K562 (cell line): ENCODE measurements around the gene MEX3A. TPM values are rescaled to one million over a fixed set of nuclear protein-coding genes. Genes with fewer than 3 reads are reported as not detected.
A peak's percentile ranks its signal among the peaks of the same experiment; 100 is the strongest.

Experiments used
- CBX5 ChIP-seq: IDR thresholded peaks from 2 replicates; pipeline ENCODE4 v1.6.1; 2014; ENCODE audit warnings: low read depth, borderline replicate concordance
- CTBP1 ChIP-seq: fragments of 450-650 bp; IDR thresholded peaks from 2 replicates; pipeline ENCODE4 v1.6.1; 2016; ENCODE audit warnings: borderline replicate concordance
- ELF4 ChIP-seq: fragments of 450-650 bp; formaldehyde crosslinking; IDR thresholded peaks from 2 replicates; pipeline ENCODE4 v1.4.0; 2022; ENCODE audit warnings: missing genetic modification characterization
- FOSL1 ChIP-seq: fragments of 200-800 bp; sonication (Bioruptor generic); conservative IDR thresholded peaks from 2 replicates; pipeline ENCODE4 v1.6.1; 2016; ENCODE audit warnings: missing genetic modification characterization, missing compliant biosample characterization
- JUND ChIP-seq, 2 experiments: IDR thresholded peaks; 2 replicates in 1 of 2; 3 replicates in 1 of 2; pipeline ENCODE4 v1.6.1; 2011; ENCODE audit warnings: borderline replicate concordance in 2 of 2, low read depth in 2 of 2, low read length in 2 of 2, improper control_type of control experiment in 1 of 2, missing biosample characterization in 1 of 2, missing genetic modification characterization in 1 of 2, missing genetic modification reagents in 1 of 2
- MCM7 ChIP-seq, 2 experiments: fragments of 450-650 bp; IDR thresholded peaks; 2 replicates each; pipeline ENCODE4 v1.6.1; 2016 to 2018
- MYC ChIP-seq, 2 experiments: fragments of 250-450 bp in 1 of 2; sonication (Bioruptor Pico) in 1 of 2; IDR thresholded peaks; 2 replicates each; pipeline versions ENCODE4 v1.5.1 to v1.6.1; 2012 to 2021; ENCODE audit warnings: low read depth in 2 of 2, borderline replicate concordance in 1 of 2, improper control_type of control experiment in 1 of 2, low read length in 1 of 2, mild to moderate bottlenecking in 1 of 2, moderate library complexity in 1 of 2
- RBBP5 ChIP-seq: fragments of 200-600 bp; sonication (generic); IDR thresholded peaks from 2 replicates; pipeline ENCODE4 v1.6.1; 2012; ENCODE audit warnings: borderline replicate concordance, mild to moderate bottlenecking, low read length, control low read depth, inconsistent platforms; ENCODE audit not compliant: insufficient read depth, poor library complexity, severe bottlenecking
- SIX5 ChIP-seq, 2 experiments: IDR thresholded peaks; 2 replicates each; pipeline ENCODE4 v1.6.1; 2011; ENCODE audit warnings: low read length in 2 of 2, borderline replicate concordance in 1 of 2, low read depth in 1 of 2, mild to moderate bottlenecking in 1 of 2, moderate library complexity in 1 of 2; ENCODE audit not compliant: insufficient read depth in 1 of 2
- TEAD1 ChIP-seq, 2 experiments: fragments of 450-650 bp in 1 of 2; sonication (generic) in 1 of 2; formaldehyde crosslinking; IDR thresholded peaks; 2 replicates each; pipeline versions ENCODE4 v1.4.0 to v1.8.0; 2020 to 2022; ENCODE audit warnings: mild to moderate bottlenecking in 2 of 2, missing genetic modification reagents in 1 of 2
- polyA plus RNA-seq, 8 experiments: library from polyadenylated mRNA; depleted of rRNA in 4 of 8; stranded (reverse) in 5 of 8; unstranded in 3 of 8; fragments of >200 nt; fragmentation: Nextera tagmentation in 2 of 8; fragmentation: Illumina TruSeq in 1 of 8; extraction: Ambion mirVana in 2 of 8; extraction: Trizol in 1 of 8; gene quantifications; 2 replicates each; pipeline versions ENCODE4 v1.2.1 to v1.2.3, GENCODE V29; 2011 to 2014; ENCODE audit warnings: inconsistent platforms in 1 of 8, missing spikeins in 1 of 8
- total RNA-seq, 7 experiments: library from RNA; depleted of rRNA in 6 of 7; stranded (reverse); fragments of >200 nt in 6 of 7; fragmentation: Illumina TruSeq in 2 of 7; extraction: Trizol in 2 of 7; gene quantifications; 2 replicates each; pipeline versions ENCODE4 v1.2.1 to v1.2.3, GENCODE V29; 2011 to 2021; ENCODE audit warnings: low replicate concordance in 1 of 7
- TF ChIP-seq, protein P1 (sequence below): sonication (generic); formaldehyde crosslinking; IDR thresholded peaks from 2 replicates; pipeline ENCODE4 v1.8.0; 2022; ENCODE audit warnings: missing genetic modification reagents, mild to moderate bottlenecking, moderate library complexity, borderline replicate concordance
- TF ChIP-seq, protein P2 (sequence below): fragments of 450-650 bp; IDR thresholded peaks from one replicate; pipeline ENCODE4 v1.6.1; 2018; ENCODE audit warnings: mild to moderate bottlenecking, moderate library complexity; ENCODE audit not compliant: partially characterized antibody
- TF ChIP-seq, protein P3 (sequence below): fragments of 450-650 bp; formaldehyde crosslinking; IDR thresholded peaks from 2 replicates; pipeline ENCODE4 v1.4.0; 2020; ENCODE audit warnings: mild to moderate bottlenecking, moderate library complexity
- TF ChIP-seq, protein P4 (sequence below): fragments of 450-650 bp; formaldehyde crosslinking; IDR thresholded peaks from 2 replicates; pipeline ENCODE4 v1.4.0; 2020; ENCODE audit warnings: mild to moderate bottlenecking
- TF ChIP-seq, protein P5 (sequence below): fragments of 250-450 bp; sonication (Bioruptor Pico); IDR thresholded peaks from 2 replicates; pipeline ENCODE4 v1.8.0; 2022; ENCODE audit warnings: moderate library complexity, mild to moderate bottlenecking, inconsistent platforms

Gene MEX3A
- total and polyA plus RNA-seq, 9 of the 15 experiments (the other 6 are each of a cell fraction or from before 2014, with no cell fraction given): 0.36 to 13.7 (median 5.2) TPM

DNA sequence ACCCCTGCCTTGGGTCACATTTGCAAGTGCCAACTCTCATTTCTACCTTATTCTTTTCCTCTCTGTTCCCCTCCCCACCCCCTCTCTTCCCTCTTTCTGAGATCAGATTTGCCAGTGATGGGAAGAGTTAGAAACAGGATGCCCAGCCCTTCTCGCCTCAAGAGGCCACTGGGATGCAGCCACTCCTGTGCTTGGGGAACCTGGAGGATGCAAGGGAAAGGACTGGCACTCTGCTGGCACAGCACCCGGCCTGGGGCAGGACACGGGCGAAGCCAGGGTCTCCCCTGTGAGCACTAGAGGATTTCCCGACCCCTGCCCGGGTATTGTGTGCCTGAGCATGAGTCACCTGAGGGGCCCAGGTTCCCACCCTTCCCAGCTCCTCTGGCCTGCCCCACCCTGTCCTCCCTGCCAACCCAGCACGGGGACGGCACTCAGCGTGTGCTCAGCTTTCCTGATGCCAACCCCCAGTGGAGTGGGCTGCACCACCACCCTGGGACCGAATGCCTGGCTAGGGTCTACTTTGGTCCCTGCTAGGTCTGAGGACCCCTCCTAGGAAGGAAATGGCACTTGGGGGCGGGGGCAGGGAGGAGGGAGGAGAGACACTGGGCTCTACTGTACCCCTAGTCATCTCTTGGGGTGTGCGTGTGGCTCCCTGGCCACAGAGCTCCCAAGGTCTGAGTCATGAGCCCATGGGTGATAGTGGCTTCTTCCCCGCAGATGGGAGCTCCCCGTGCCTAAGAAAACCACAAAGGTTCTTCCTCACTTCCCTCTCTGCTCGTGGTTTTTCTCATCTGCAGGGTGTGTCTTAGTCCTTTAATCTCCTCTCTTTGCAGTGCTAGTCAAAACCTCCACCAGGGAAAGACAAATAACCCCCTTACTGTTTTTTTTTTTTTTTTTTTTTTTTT is 44.6 kb upstream of the MEX3A start (continued):
- peak; percentile 93 for TF ChIP-seq JUND (IDR thresholded peaks at IDR 0.05; ENCODE audit: borderline replicate concordance, low read depth, low read length)
- peak; percentile 83; the same call in 2 of the 3 replicates for TF ChIP-seq JUND (tag; IDR thresholded peaks at IDR 0.05; ENCODE audit: borderline replicate concordance, low read depth, low read length)
- TF ChIP-seq, protein P1, sequence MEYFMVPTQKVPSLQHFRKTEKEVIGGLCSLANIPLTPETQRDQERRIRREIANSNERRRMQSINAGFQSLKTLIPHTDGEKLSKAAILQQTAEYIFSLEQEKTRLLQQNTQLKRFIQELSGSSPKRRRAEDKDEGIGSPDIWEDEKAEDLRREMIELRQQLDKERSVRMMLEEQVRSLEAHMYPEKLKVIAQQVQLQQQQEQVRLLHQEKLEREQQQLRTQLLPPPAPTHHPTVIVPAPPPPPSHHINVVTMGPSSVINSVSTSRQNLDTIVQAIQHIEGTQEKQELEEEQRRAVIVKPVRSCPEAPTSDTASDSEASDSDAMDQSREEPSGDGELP (CRISPR knock-in tag): peak; percentile 82
- peak; percentile 56; the same call in 1 of the 2 replicates for TF ChIP-seq CTBP1
- TF ChIP-seq, protein P2, sequence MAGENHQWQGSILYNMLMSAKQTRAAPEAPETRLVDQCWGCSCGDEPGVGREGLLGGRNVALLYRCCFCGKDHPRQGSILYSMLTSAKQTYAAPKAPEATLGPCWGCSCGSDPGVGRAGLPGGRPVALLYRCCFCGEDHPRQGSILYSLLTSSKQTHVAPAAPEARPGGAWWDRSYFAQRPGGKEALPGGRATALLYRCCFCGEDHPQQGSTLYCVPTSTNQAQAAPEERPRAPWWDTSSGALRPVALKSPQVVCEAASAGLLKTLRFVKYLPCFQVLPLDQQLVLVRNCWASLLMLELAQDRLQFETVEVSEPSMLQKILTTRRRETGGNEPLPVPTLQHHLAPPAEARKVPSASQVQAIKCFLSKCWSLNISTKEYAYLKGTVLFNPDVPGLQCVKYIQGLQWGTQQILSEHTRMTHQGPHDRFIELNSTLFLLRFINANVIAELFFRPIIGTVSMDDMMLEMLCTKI: no peak
- 0 out of 2 replicates have a peak, but pooled peaks have one; percentile 7 for TF ChIP-seq CBX5
- TF ChIP-seq, protein P3, sequence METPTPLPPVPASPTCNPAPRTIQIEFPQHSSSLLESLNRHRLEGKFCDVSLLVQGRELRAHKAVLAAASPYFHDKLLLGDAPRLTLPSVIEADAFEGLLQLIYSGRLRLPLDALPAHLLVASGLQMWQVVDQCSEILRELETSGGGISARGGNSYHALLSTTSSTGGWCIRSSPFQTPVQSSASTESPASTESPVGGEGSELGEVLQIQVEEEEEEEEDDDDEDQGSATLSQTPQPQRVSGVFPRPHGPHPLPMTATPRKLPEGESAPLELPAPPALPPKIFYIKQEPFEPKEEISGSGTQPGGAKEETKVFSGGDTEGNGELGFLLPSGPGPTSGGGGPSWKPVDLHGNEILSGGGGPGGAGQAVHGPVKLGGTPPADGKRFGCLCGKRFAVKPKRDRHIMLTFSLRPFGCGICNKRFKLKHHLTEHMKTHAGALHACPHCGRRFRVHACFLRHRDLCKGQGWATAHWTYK: 0 out of 2 replicates have a peak, but pooled peaks have one; percentile 9
- peak in 1 of 2 experiments; percentile 44; a peak in 1 of 4 replicates for TF ChIP-seq TEAD1 (CRISPR knock-in tag; IDR thresholded peaks at IDR 0.05)
- TF ChIP-seq, protein P4, sequence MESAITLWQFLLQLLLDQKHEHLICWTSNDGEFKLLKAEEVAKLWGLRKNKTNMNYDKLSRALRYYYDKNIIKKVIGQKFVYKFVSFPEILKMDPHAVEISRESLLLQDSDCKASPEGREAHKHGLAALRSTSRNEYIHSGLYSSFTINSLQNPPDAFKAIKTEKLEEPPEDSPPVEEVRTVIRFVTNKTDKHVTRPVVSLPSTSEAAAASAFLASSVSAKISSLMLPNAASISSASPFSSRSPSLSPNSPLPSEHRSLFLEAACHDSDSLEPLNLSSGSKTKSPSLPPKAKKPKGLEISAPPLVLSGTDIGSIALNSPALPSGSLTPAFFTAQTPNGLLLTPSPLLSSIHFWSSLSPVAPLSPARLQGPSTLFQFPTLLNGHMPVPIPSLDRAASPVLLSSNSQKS (CRISPR knock-in tag): no peak
- no peak for TF ChIP-seq RBBP5
- 0 out of 2 replicates have a peak, but pooled peaks have one; percentile 15 for TF ChIP-seq ELF4 (CRISPR knock-in tag)
- no peak for TF ChIP-seq SIX5 (IDR thresholded peaks at IDR 0.05; ENCODE audit: borderline replicate concordance in 1 of 2, insufficient read depth in 1 of 2, low read depth in 1 of 2, low read length in 2 of 2)
- 0 out of 2 replicates have a peak, but pooled peaks have one; percentile 48 for TF ChIP-seq MYC (IDR thresholded peaks at IDR 0.05; ENCODE audit: low read depth, low read length)
- TF ChIP-seq MYC (CRISPR knock-in tag; IDR thresholded peaks at IDR 0.05; ENCODE audit: borderline replicate concordance, low read depth): no peak
- TF ChIP-seq MCM7 (IDR thresholded peaks at IDR 0.05): no peak
- TF ChIP-seq, protein P5, sequence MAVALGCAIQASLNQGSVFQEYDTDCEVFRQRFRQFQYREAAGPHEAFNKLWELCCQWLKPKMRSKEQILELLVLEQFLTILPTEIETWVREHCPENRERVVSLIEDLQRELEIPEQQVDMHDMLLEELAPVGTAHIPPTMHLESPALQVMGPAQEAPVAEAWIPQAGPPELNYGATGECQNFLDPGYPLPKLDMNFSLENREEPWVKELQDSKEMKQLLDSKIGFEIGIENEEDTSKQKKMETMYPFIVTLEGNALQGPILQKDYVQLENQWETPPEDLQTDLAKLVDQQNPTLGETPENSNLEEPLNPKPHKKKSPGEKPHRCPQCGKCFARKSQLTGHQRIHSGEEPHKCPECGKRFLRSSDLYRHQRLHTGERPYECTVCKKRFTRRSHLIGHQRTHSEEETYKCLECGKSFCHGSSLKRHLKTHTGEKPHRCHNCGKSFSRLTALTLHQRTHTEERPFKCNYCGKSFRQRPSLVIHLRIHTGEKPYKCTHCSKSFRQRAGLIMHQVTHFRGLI: 0 out of 2 replicates have a peak, but pooled peaks have one; percentile 1
- TF ChIP-seq FOSL1 (tag): peak; percentile 89
